HEK293 (cell line): ENCODE results near the gene SBSN.

Source experiments
- SETDB1 ChIP-seq: IDR thresholded peaks from one replicate; pipeline ENCODE4 v1.6.1; 2017; ENCODE audit warnings: mild to moderate bottlenecking, low read length, moderate library complexity, mixed read lengths; ENCODE audit not compliant: insufficient read length
- ZNF704 ChIP-seq: fragments of 450-650 bp; formaldehyde crosslinking; IDR thresholded peaks from 2 replicates; pipeline ENCODE4 v1.5.1; 2016; ENCODE audit warnings: missing biosample characterization, missing genetic modification characterization

DNA sequence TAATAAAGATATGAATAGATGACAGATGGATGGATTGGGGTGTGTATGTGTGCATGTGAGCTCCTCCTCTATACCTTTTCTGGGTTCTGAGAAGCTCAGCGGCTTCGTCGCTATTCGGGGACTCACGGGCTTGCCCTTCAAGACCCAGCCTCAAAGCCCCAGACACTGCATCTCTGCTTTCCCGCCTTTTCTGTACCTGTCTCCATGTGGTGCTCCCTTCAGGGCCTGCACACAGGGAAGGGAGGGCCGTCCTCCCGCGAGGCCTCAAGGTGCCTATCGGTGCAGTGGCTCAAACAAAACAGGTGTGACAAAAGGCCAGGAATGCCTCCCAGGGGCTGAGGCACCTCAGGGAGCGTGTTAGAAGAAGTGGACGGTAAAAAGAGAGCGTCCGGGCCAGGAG lies 54.0 kb downstream of the SBSN start:
- no peak for TF ChIP-seq SETDB1
- no peak for TF ChIP-seq ZNF704 (tag by site-specific recombination)
